C4-2B (cell line): ENCODE measurements around the gene PARD3B.
"Not testable (repeated sequence)": the region's sequence is repeated elsewhere in the genome, so short reads cannot be mapped to it uniquely, and the experiment has no call there.

Experiments
- H3K27ac ChIP-seq: fragments of 450-650 bp; 2 replicates; pipeline ENCODE4 v1.5.1; 2017
- ZFX ChIP-seq: fragments of 450-650 bp; IDR thresholded peaks from 2 replicates; pipeline ENCODE4 v1.6.1; 2017
- TF ChIP-seq, protein P1 (sequence below): fragments of 450-650 bp; conservative IDR thresholded peaks from 2 replicates; pipeline ENCODE4 v1.5.1; 2017; ENCODE audit warnings: mild to moderate bottlenecking

PARD3B gene

GRCh38 chr2:204541637-204542036, 3.6 kb upstream of the PARD3B start:
- no peak overlapping the region for H3K27ac ChIP-seq
- TF ChIP-seq, protein P1, sequence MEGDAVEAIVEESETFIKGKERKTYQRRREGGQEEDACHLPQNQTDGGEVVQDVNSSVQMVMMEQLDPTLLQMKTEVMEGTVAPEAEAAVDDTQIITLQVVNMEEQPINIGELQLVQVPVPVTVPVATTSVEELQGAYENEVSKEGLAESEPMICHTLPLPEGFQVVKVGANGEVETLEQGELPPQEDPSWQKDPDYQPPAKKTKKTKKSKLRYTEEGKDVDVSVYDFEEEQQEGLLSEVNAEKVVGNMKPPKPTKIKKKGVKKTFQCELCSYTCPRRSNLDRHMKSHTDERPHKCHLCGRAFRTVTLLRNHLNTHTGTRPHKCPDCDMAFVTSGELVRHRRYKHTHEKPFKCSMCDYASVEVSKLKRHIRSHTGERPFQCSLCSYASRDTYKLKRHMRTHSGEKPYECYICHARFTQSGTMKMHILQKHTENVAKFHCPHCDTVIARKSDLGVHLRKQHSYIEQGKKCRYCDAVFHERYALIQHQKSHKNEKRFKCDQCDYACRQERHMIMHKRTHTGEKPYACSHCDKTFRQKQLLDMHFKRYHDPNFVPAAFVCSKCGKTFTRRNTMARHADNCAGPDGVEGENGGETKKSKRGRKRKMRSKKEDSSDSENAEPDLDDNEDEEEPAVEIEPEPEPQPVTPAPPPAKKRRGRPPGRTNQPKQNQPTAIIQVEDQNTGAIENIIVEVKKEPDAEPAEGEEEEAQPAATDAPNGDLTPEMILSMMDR = no peak
- TF ChIP-seq ZFX = no peak

DNA sequence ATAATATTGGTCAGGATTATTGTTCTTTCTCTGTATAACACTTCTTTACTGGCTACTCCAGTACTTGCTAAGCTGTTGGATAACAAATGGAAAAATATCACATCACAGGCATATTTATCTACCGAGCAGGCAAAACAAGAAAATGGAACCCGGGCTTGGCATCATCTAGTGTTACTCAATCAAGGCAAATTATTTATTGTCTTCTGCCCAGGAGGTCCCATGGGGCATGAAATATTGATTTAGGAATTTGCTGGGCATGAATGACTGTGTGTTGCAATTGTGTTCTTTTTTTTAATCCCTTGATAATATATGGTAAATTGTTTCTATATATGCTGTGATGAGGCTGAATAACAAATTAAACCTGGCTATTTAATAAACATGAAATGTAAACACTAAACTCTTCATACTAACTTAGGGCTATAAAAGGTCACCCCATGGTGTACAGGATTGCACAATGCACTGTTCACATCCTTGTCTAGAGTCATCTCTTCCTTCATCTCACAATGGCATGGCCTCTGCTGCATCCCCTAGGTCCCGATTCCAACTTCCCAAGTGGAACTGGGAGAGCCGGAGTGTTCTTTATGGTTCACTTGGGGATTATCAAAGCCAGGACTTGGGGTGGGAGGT, 2.2 kb upstream of the PARD3B start:
- TF ChIP-seq, protein P1 = no peak
- TF ChIP-seq ZFX = no peak

GRCh38 chr2:204545861-204546735, 823 bp downstream of the PARD3B start:
- no peak for TF ChIP-seq ZFX
- TF ChIP-seq, protein P1 = no peak; the same call in 1 of the 2 replicates
- H3K27ac ChIP-seq = peak overlapping the region; percentile 72

More for the DNA sequence above, 2.2 kb upstream of the PARD3B start:
- no peak overlapping the region for H3K27ac ChIP-seq

GRCh38 chr2:204550751-204551511, 5.7 kb downstream of the PARD3B start:
- no peak overlapping the region for H3K27ac ChIP-seq
- TF ChIP-seq, protein P1 = no peak
- no peak for TF ChIP-seq ZFX

DNA sequence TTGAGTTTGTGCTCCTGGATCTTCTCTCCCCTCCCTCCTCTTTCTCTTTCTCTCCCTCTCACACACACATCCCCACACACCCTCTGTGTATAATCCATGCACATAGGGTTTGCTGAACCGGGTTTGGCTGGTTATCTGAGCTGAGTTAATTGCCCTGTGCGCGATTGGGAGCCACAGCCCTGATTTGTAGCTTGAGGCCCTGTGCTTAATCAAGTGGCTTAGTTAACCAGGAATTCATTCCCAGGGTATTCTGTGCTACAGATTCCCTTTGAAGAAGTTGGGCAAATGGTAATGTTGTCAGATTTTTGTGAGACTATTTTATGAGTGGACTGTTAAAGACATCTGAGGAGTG, 6.2 kb downstream of the PARD3B start:
- TF ChIP-seq, protein P1 = no peak
- no peak overlapping the region for H3K27ac ChIP-seq

- H3K27ac ChIP-seq = no peak overlapping the region
- TF ChIP-seq, protein P1 = no peak
- TF ChIP-seq ZFX = no peak
These were observed 12.3 kb downstream of the PARD3B start for GRCh38 chr2:204557604-204558003.

DNA sequence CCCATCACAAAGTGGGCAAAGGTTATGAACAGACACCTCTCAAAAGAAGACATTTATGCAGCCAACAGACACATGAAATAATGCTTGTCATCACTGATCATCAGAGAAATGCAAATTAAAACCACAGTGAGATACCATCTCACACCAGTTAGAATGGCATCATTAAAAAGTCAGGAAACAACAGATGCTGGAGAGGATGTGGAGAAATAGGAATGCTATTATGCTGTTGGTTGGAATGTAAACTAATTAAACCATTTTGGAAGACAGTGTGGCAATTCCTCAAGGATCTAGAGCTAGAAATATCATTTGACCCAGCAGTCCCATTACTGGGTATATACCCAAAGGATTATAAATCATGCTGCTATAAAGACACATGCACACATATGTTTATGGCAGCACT, 14.1 kb downstream of the PARD3B start:
- H3K27ac ChIP-seq = not testable (repeated sequence)
